HEK293T (cell line): ENCODE data around the gene ARL8A.

Source experiments
- BHLHE40 ChIP-seq: fragments of 450-650 bp; IDR thresholded peaks from 2 replicates; pipeline ENCODE4 v1.6.1; 2016; ENCODE audit warnings: mild to moderate bottlenecking, moderate library complexity, borderline replicate concordance
- ELF4 ChIP-seq: fragments of 450-650 bp; IDR thresholded peaks from 2 replicates; pipeline ENCODE4 v1.6.1; 2017; ENCODE audit warnings: antibody characterized with exemption
- FOXA1 ChIP-seq: fragments of 450-650 bp; IDR thresholded peaks from 2 replicates; pipeline ENCODE4 v1.6.1; 2016; ENCODE audit warnings: mild to moderate bottlenecking
- FOXK2 ChIP-seq: fragments of 450-650 bp; IDR thresholded peaks from 2 replicates; pipeline ENCODE4 v1.6.1; 2016; ENCODE audit warnings: mild to moderate bottlenecking
- FOXM1 ChIP-seq: fragments of 450-650 bp; IDR thresholded peaks from 2 replicates; pipeline ENCODE4 v1.6.1; 2017; ENCODE audit warnings: mild to moderate bottlenecking, borderline replicate concordance
- HDGF ChIP-seq: fragments of 450-650 bp; IDR thresholded peaks from 2 replicates; pipeline ENCODE4 v1.6.1; 2017; ENCODE audit warnings: antibody characterized with exemption, borderline replicate concordance
- L3MBTL2 ChIP-seq: fragments of 450-650 bp; conservative IDR thresholded peaks from 2 replicates; pipeline ENCODE4 v1.6.1; 2016; ENCODE audit warnings: mild to moderate bottlenecking
- PKNOX1 ChIP-seq: fragments of 450-650 bp; IDR thresholded peaks from 2 replicates; pipeline ENCODE4 v1.6.1; 2016
- TARDBP ChIP-seq: fragments of 450-650 bp; IDR thresholded peaks from 2 replicates; pipeline ENCODE4 v1.6.1; 2016

DNA sequence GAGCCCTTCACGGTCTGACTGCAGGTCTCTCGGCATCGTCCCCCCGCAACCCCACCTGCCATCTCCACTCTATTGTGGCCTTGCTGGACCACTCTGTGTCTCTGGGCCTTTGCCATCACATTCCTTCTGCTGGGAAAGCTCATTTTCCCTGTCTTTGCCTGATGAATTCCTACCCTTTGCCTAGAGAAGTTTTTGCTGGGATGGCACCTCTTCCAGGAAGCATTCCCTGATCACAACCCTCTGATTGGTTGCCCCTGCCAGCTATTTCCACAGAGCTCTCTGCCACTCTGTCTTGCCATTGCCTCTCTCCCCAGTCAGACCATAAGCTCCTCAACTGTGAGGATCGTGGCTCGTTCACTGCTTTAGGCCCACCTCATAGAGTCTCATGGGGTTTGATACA, 50.7 kb downstream of the ARL8A start:
- no peak for TF ChIP-seq FOXM1
- TF ChIP-seq L3MBTL2 = no peak
- TF ChIP-seq PKNOX1 = no peak
- no peak for TF ChIP-seq HDGF
- TF ChIP-seq BHLHE40 = no peak
- no peak for TF ChIP-seq ELF4
- TF ChIP-seq FOXK2 = no peak
- no peak for TF ChIP-seq TARDBP
- no peak for TF ChIP-seq FOXA1
